ENCODE results near the gene ADARB2.

ADARB2 gene

GRCh38 chr10:1213252-1214070 lies 523.9 kb downstream of the ADARB2 start:
- Histone ChIP-seq H3K9ac (ENCODE audit: low read depth, low read length) (no peak overlapping the region), H3K27me3 (ENCODE audit: control insufficient read depth, insufficient read depth, low read length) (no peaks in the 10 kb centered on the region), H3K36me3 (ENCODE audit: control insufficient read depth, insufficient read depth, low read length) (no peaks in the 10 kb centered on the region), H3K4me1 (ENCODE audit: control insufficient read depth, insufficient read depth, low read length) (no peaks in the 10 kb centered on the region), H3K9me3 (ENCODE audit: control insufficient read depth, insufficient read depth, low read length) (no peaks in the 10 kb centered on the region), H3K4me3 (ENCODE audit: low read depth, low read length) (no peak overlapping the region)

- no peak overlapping the region for H3K4me3 ChIP-seq (ENCODE audit: low read depth, low read length)
- no peaks in the 10 kb centered on the region for H3K4me1 ChIP-seq (ENCODE audit: control insufficient read depth, insufficient read depth, low read length)
- H3K27me3 ChIP-seq (ENCODE audit: control insufficient read depth, insufficient read depth, low read length): no peaks in the 10 kb centered on the region
- no peaks in the 10 kb centered on the region for H3K36me3 ChIP-seq (ENCODE audit: control insufficient read depth, insufficient read depth, low read length)
- H3K9ac ChIP-seq (ENCODE audit: low read depth, low read length): no peak overlapping the region
- no peaks in the 10 kb centered on the region for H3K9me3 ChIP-seq (ENCODE audit: control insufficient read depth, insufficient read depth, low read length)
These were observed 524.7 kb downstream of the ADARB2 start for GRCh38 chr10:1212571-1213141.

- H3K36me3 ChIP-seq (ENCODE audit: control insufficient read depth, insufficient read depth, low read length): no peaks in the 10 kb centered on the region
- H3K9ac ChIP-seq (ENCODE audit: low read depth, low read length): no peak overlapping the region
- no peaks in the 10 kb centered on the region for H3K4me1 ChIP-seq (ENCODE audit: control insufficient read depth, insufficient read depth, low read length)
- H3K27me3 ChIP-seq (ENCODE audit: control insufficient read depth, insufficient read depth, low read length): no peaks in the 10 kb centered on the region
- H3K4me3 ChIP-seq (ENCODE audit: low read depth, low read length): no peak overlapping the region
- H3K9me3 ChIP-seq (ENCODE audit: control insufficient read depth, insufficient read depth, low read length): no peaks in the 10 kb centered on the region
These were observed 525.3 kb downstream of the ADARB2 start for GRCh38 chr10:1211844-1212570.

GRCh38 chr10:1210667-1211066 lies 526.7 kb downstream of the ADARB2 start:
- no peaks in the 10 kb centered on the region for H3K4me1 ChIP-seq (ENCODE audit: control insufficient read depth, insufficient read depth, low read length)
- no peaks in the 10 kb centered on the region for H3K36me3 ChIP-seq (ENCODE audit: control insufficient read depth, insufficient read depth, low read length)
- no peaks in the 10 kb centered on the region for H3K27me3 ChIP-seq (ENCODE audit: control insufficient read depth, insufficient read depth, low read length)
- H3K9ac ChIP-seq (ENCODE audit: low read depth, low read length): no peak overlapping the region
- no peaks in the 10 kb centered on the region for H3K9me3 ChIP-seq (ENCODE audit: control insufficient read depth, insufficient read depth, low read length)
- no peak overlapping the region for H3K4me3 ChIP-seq (ENCODE audit: low read depth, low read length)

- Histone ChIP-seq H3K27me3 (ENCODE audit: control insufficient read depth, insufficient read depth, low read length) (no peaks in the 10 kb centered on the region), H3K9ac (ENCODE audit: low read depth, low read length) (no peak overlapping the region), H3K9me3 (ENCODE audit: control insufficient read depth, insufficient read depth, low read length) (no peaks in the 10 kb centered on the region), H3K36me3 (ENCODE audit: control insufficient read depth, insufficient read depth, low read length) (no peaks in the 10 kb centered on the region), H3K4me1 (ENCODE audit: control insufficient read depth, insufficient read depth, low read length) (no peaks in the 10 kb centered on the region), H3K4me3 (ENCODE audit: low read depth, low read length) (no peak overlapping the region)
These were observed 527.9 kb downstream of the ADARB2 start for GRCh38 chr10:1209355-1209979.

- Histone ChIP-seq H3K9ac (ENCODE audit: low read depth, low read length) (no peak overlapping the region), H3K36me3 (ENCODE audit: control insufficient read depth, insufficient read depth, low read length) (no peaks in the 10 kb centered on the region), H3K4me1 (ENCODE audit: control insufficient read depth, insufficient read depth, low read length) (no peaks in the 10 kb centered on the region), H3K9me3 (ENCODE audit: control insufficient read depth, insufficient read depth, low read length) (no peaks in the 10 kb centered on the region), H3K27me3 (ENCODE audit: control insufficient read depth, insufficient read depth, low read length) (no peaks in the 10 kb centered on the region), H3K4me3 (ENCODE audit: low read depth, low read length) (no peak overlapping the region)
These were observed 528.7 kb downstream of the ADARB2 start for GRCh38 chr10:1208366-1209311.

- no peaks in the 10 kb centered on the region for H3K36me3 ChIP-seq (ENCODE audit: control insufficient read depth, insufficient read depth, low read length)
- H3K9me3 ChIP-seq (ENCODE audit: control insufficient read depth, insufficient read depth, low read length): no peaks in the 10 kb centered on the region
- H3K4me1 ChIP-seq (ENCODE audit: control insufficient read depth, insufficient read depth, low read length): no peaks in the 10 kb centered on the region
- no peak overlapping the region for H3K9ac ChIP-seq (ENCODE audit: low read depth, low read length)
- H3K4me3 ChIP-seq (ENCODE audit: low read depth, low read length): no peak overlapping the region
- H3K27me3 ChIP-seq (ENCODE audit: control insufficient read depth, insufficient read depth, low read length): no peaks in the 10 kb centered on the region
These were observed 530.7 kb downstream of the ADARB2 start for GRCh38 chr10:1206601-1207000.

- H3K27me3 ChIP-seq (ENCODE audit: control insufficient read depth, insufficient read depth, low read length): no peaks in the 10 kb centered on the region
- no peaks in the 10 kb centered on the region for H3K9me3 ChIP-seq (ENCODE audit: control insufficient read depth, insufficient read depth, low read length)
- no peaks in the 10 kb centered on the region for H3K36me3 ChIP-seq (ENCODE audit: control insufficient read depth, insufficient read depth, low read length)
- H3K9ac ChIP-seq (ENCODE audit: low read depth, low read length): no peak overlapping the region
- H3K4me1 ChIP-seq (ENCODE audit: control insufficient read depth, insufficient read depth, low read length): no peaks in the 10 kb centered on the region
- no peak overlapping the region for H3K4me3 ChIP-seq (ENCODE audit: low read depth, low read length)
These were observed 531.2 kb downstream of the ADARB2 start for GRCh38 chr10:1206101-1206500.

- H3K4me3 ChIP-seq (ENCODE audit: low read depth, low read length): no peak overlapping the region
- no peak overlapping the region for H3K9ac ChIP-seq (ENCODE audit: low read depth, low read length)
- no peaks in the 10 kb centered on the region for H3K36me3 ChIP-seq (ENCODE audit: control insufficient read depth, insufficient read depth, low read length)
- H3K4me1 ChIP-seq (ENCODE audit: control insufficient read depth, insufficient read depth, low read length): no peaks in the 10 kb centered on the region
- no peaks in the 10 kb centered on the region for H3K27me3 ChIP-seq (ENCODE audit: control insufficient read depth, insufficient read depth, low read length)
- H3K9me3 ChIP-seq (ENCODE audit: control insufficient read depth, insufficient read depth, low read length): no peaks in the 10 kb centered on the region
These were observed 531.8 kb downstream of the ADARB2 start for GRCh38 chr10:1205450-1206030.

GRCh38 chr10:1204434-1205326 lies 532.6 kb downstream of the ADARB2 start:
- no peak overlapping the region for H3K9ac ChIP-seq (ENCODE audit: low read depth, low read length)
- no peaks in the 10 kb centered on the region for H3K9me3 ChIP-seq (ENCODE audit: control insufficient read depth, insufficient read depth, low read length)
- H3K4me3 ChIP-seq (ENCODE audit: low read depth, low read length): no peak overlapping the region
- no peaks in the 10 kb centered on the region for H3K27me3 ChIP-seq (ENCODE audit: control insufficient read depth, insufficient read depth, low read length)
- H3K4me1 ChIP-seq (ENCODE audit: control insufficient read depth, insufficient read depth, low read length): no peaks in the 10 kb centered on the region
- H3K36me3 ChIP-seq (ENCODE audit: control insufficient read depth, insufficient read depth, low read length): no peaks in the 10 kb centered on the region
